HCT116 (cell line): ENCODE measurements around the gene TMOD4. TPM values are rescaled to one million over a fixed set of nuclear protein-coding genes. Genes with fewer than 3 reads are reported as not detected.
A peak's percentile ranks its signal among the peaks of the same experiment; 100 is the strongest.

Experiments used
- ATAC-seq: fragments of 200-7000 bp; cut with Tn5 transposase; 2 replicates; pipeline ENCODE4 v1.9.1; 2020; ENCODE audit warnings: mild to moderate bottlenecking, moderate library complexity
- BruUV-seq: library from RNA; stranded (reverse); fragments of 400-500 nt; replicated peaks from 2 replicates; lab custom pipeline; 2021; lab: Mats Ljungman, UMichigan
- CTCF ChIA-PET: fragments of 300-600 bp; sonication (Branson Sonifier 250); formaldehyde crosslinking; loops from one replicate; lab custom pipeline; 2021; ENCODE audit warnings: antibody characterized with exemption; lab: Charles Lee
- POLR2A ChIA-PET: fragments of 300-600, 350-600 bp; sonication (Branson Sonifier 250); formaldehyde crosslinking; loops from one replicate; lab custom pipeline; 2021; ENCODE audit warnings: antibody characterized with exemption; lab: Charles Lee
- RAD21 ChIA-PET, 2 experiments: fragments of 300-600 bp; sonication (Branson Sonifier 250); formaldehyde crosslinking; loops; one replicate each; lab custom pipeline; 2023; ENCODE audit warnings: low total read pairs in 2 of 2; ENCODE audit not compliant: uncharacterized antibody in 2 of 2, unreplicated experiment in 2 of 2, low non-redundant PET in 1 of 2; lab: Charles Lee
- DNase-seq: peaks from one replicate; pipeline ENCODE4 v3.0.0-alpha.2; 2010; ENCODE audit warnings: low read depth, low spot score
- H2AFZ ChIP-seq: fragments of 200-600 bp; shearing (Covaris generic), sonication (generic); 2 replicates; pipeline ENCODE4 v1.6.1; 2017; ENCODE audit warnings: low read depth, mixed run types, mixed read lengths, antibody characterized with exemption, low read length; ENCODE audit not compliant: poor library complexity, severe bottlenecking
- H3K27ac ChIP-seq: 2 replicates; pipeline ENCODE4 v1.5.1; 2012; ENCODE audit warnings: low read depth, low read length
- H3K27me3 ChIP-seq: fragments of 200-600 bp; sonication (generic); 2 replicates; pipeline ENCODE4 v1.6.1; 2016; ENCODE audit warnings: mixed run types, low read length, mixed read lengths; ENCODE audit not compliant: insufficient read depth
- H3K36me3 ChIP-seq, 2 experiments: fragments of 200-500 bp in 1 of 2; fragments of 200-600 bp in 1 of 2; sonication (Bioruptor generic) in 1 of 2; sonication (generic) in 1 of 2; 2 replicates each; pipeline versions ENCODE4 v1.5.1 to v1.6.1; 2014 to 2016; ENCODE audit warnings: low read length in 2 of 2, inconsistent platforms in 1 of 2, mixed read lengths in 1 of 2, mixed run types in 1 of 2; ENCODE audit not compliant: insufficient read depth in 2 of 2, control insufficient read depth in 1 of 2
- H3K4me1 ChIP-seq, 2 experiments: fragments of 200-600 bp in 1 of 2; sonication (generic) in 1 of 2; 2 replicates each; pipeline versions ENCODE4 v1.5.1 to v1.6.1; 2012 to 2017; ENCODE audit warnings: low read length in 2 of 2, inconsistent platforms in 1 of 2, mild to moderate bottlenecking in 1 of 2, mixed read lengths in 1 of 2, mixed run types in 1 of 2, moderate library complexity in 1 of 2; ENCODE audit not compliant: insufficient read depth in 2 of 2, control insufficient read depth in 1 of 2
- H3K4me2 ChIP-seq: fragments of 200-600 bp; sonication (generic); 2 replicates; pipeline ENCODE4 v1.6.1; 2017; ENCODE audit warnings: mixed run types, low read length, mixed read lengths
- H3K4me3 ChIP-seq, 2 experiments: fragments of 200-600 bp in 1 of 2; sonication (generic) in 1 of 2; replicated peaks in 1 of 2; 2 replicates each; pipeline ENCODE4 v1.5.1; 2011 to 2016; ENCODE audit warnings: low read length in 2 of 2, control low read depth in 1 of 2, low read depth in 1 of 2, mild to moderate bottlenecking in 1 of 2, mixed read lengths in 1 of 2, mixed run types in 1 of 2
- H3K79me2 ChIP-seq: fragments of 200-600 bp; sonication (generic); 2 replicates; pipeline ENCODE4 v1.6.1; 2017; ENCODE audit warnings: mild to moderate bottlenecking, mixed run types, low read length, moderate library complexity, mixed read lengths; ENCODE audit not compliant: insufficient read depth
- H3K9ac ChIP-seq: fragments of 200-600 bp; sonication (generic); 2 replicates; pipeline ENCODE4 v1.6.1; 2016; ENCODE audit warnings: low read length, mixed read lengths
- H3K9me2 ChIP-seq: fragments of 200-600 bp; sonication (generic), shearing (Covaris generic); 2 replicates; pipeline ENCODE4 v1.6.1; 2017; ENCODE audit warnings: mixed run types, mild to moderate bottlenecking, moderate library complexity; ENCODE audit not compliant: insufficient read depth
- H3K9me3 ChIP-seq, 2 experiments: fragments of 200-500 bp in 1 of 2; fragments of 200-600 bp in 1 of 2; sonication (Bioruptor generic) in 1 of 2; sonication (generic) in 1 of 2; 2 replicates each; pipeline ENCODE4 v1.6.1; 2014 to 2017; ENCODE audit warnings: low read length in 2 of 2, mixed read lengths in 2 of 2, inconsistent platforms in 1 of 2, low read depth in 1 of 2, mild to moderate bottlenecking in 1 of 2, mixed run types in 1 of 2, moderate library complexity in 1 of 2; ENCODE audit not compliant: control insufficient read depth in 1 of 2, insufficient read depth in 1 of 2
- H4K20me1 ChIP-seq: fragments of 200-600 bp; sonication (generic), shearing (Covaris generic); 2 replicates; pipeline ENCODE4 v1.6.1; 2017; ENCODE audit warnings: mixed run types, mild to moderate bottlenecking, moderate library complexity; ENCODE audit not compliant: insufficient read depth
- CBX3 ChIP-seq: IDR thresholded peaks from 2 replicates; pipeline ENCODE4 v1.6.1; 2012; ENCODE audit warnings: low read depth
- CEBPB ChIP-seq: IDR thresholded peaks from 2 replicates; pipeline ENCODE4 v1.6.1; 2012; ENCODE audit warnings: low read depth
- EGR1 ChIP-seq: IDR thresholded peaks from 2 replicates; pipeline ENCODE4 v1.6.1; 2012; ENCODE audit warnings: low read depth
- EZH2 ChIP-seq: fragments of 200-600 bp; sonication (generic); IDR thresholded peaks from 2 replicates; pipeline ENCODE4 v1.6.1; 2017; ENCODE audit warnings: antibody characterized with exemption, mixed run types
- EZH2phosphoT487 ChIP-seq: fragments of 200-600 bp; IDR thresholded peaks from 2 replicates; pipeline ENCODE4 v1.6.1; 2018; ENCODE audit warnings: antibody characterized with exemption, borderline replicate concordance
- FOSL1 ChIP-seq: IDR thresholded peaks from 2 replicates; pipeline ENCODE4 v1.6.1; 2012; ENCODE audit warnings: low read depth
- JUND ChIP-seq: IDR thresholded peaks from 2 replicates; pipeline ENCODE4 v1.6.1; 2012
- POLR2A ChIP-seq: IDR thresholded peaks from 2 replicates; pipeline ENCODE4 v1.7.0; 2011; ENCODE audit warnings: borderline replicate concordance; ENCODE audit not compliant: insufficient read depth, insufficient read length; ENCODE audit errors: extremely low read depth
- POLR2AphosphoS5 ChIP-seq: IDR thresholded peaks from 2 replicates; pipeline ENCODE4 v1.6.1; 2011; ENCODE audit warnings: mild to moderate bottlenecking, low read depth, low read length, moderate library complexity
- RAD21 ChIP-seq: IDR thresholded peaks from 2 replicates; pipeline ENCODE4 v1.6.1; 2012; ENCODE audit warnings: low read depth, mild to moderate bottlenecking
- SP1 ChIP-seq: IDR thresholded peaks from 2 replicates; pipeline ENCODE4 v1.6.1; 2012; ENCODE audit warnings: low read depth
- TCF7L2 ChIP-seq: IDR thresholded peaks from 2 replicates; pipeline ENCODE4 v1.7.0; 2011; ENCODE audit warnings: borderline replicate concordance, inconsistent platforms; ENCODE audit not compliant: insufficient read depth, insufficient read length; ENCODE audit errors: extremely low read depth
- YY1 ChIP-seq: IDR thresholded peaks from 2 replicates; pipeline ENCODE4 v1.6.1; 2011; ENCODE audit warnings: low read length, low read depth, moderate library complexity, mild to moderate bottlenecking; ENCODE audit not compliant: insufficient replicate concordance; ENCODE audit errors: extremely low read depth
- ZFX ChIP-seq: fragments of 450-650 bp; IDR thresholded peaks from 2 replicates; pipeline ENCODE4 v1.6.1; 2017
- intact Hi-C: fragments of 100-400 bp; cut with micrococcal nuclease; formaldehyde crosslinking; loops from 2 replicates; pipeline ENCODE4 v1.10.0; 2022
- total RNA-seq: library from RNA; stranded (reverse); gene quantifications from one replicate; pipeline ENCODE4 v1.2.1, GENCODE V29; 2021; ENCODE audit not compliant: unreplicated experiment
- TF ChIP-seq, protein P1 (sequence below), 3 experiments: fragments of 200-600 bp in 1 of 3; sonication (generic) in 1 of 3; IDR thresholded peaks in 2 of 3; conservative IDR thresholded peaks in 1 of 3; 2 replicates each; pipeline ENCODE4 v1.5.1; 2012 to 2017; ENCODE audit warnings: low read depth in 2 of 3, low read length in 2 of 3, antibody characterized with exemption in 1 of 3, borderline replicate concordance in 1 of 3, control low read depth in 1 of 3, mild to moderate bottlenecking in 1 of 3, mixed read lengths in 1 of 3, mixed run types in 1 of 3, moderate library complexity in 1 of 3; ENCODE audit not compliant: insufficient read depth in 1 of 3
- TF ChIP-seq, protein P2 (sequence below): IDR thresholded peaks from 2 replicates; pipeline ENCODE4 v1.6.1; 2012; ENCODE audit warnings: low read depth
- TF ChIP-seq, protein P3 (sequence below): IDR thresholded peaks from 2 replicates; pipeline ENCODE4 v1.6.1; 2012

TMOD4 gene
- total RNA-seq, 1 experiment from 2014 or later = 1.8 TPM

DNA sequence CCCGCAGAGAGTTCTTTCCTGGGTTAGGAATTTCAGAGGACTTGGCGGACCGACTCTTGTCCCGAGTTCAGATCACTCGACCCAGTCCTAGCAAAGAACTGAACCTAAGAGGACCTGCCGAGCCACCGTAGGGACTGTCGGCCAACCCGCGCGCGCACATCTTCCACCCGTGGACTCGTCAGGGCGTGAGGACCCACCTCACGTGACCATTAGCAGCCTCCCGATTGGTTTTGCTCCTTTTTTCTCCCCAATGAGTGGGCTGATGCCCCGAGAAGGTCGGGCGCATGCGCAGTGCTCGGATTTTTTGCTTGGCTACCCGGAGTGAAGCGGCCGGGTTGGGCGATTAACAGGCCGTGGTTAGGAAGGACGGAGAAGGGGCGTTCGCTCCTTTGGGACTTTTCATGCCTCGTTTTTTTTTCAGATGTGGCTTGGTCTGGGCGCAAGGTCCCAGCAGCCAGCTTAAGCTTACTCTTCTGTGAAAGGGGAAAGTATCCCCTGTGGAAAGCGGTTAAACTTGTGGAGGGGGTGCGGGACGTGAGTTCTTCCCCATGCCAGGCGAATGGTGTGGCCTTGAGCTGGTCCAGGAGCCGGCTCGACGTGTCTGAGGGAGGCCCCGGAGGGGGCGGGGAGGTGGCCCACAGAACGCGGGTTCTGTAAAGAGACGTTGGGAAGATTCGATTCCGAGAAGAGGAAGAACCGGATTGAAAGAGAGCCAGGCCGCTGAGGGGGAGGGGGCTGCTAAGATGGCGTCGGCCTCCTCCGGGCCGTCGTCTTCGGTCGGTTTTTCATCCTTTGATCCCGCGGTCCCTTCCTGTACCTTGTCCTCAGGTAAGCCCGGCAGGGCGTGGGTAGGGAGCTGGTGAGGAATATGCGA lies 22.7 kb upstream of the TMOD4 start, which contains the start of gene PIP5K1A (continued):
- TF ChIP-seq, protein P1, sequence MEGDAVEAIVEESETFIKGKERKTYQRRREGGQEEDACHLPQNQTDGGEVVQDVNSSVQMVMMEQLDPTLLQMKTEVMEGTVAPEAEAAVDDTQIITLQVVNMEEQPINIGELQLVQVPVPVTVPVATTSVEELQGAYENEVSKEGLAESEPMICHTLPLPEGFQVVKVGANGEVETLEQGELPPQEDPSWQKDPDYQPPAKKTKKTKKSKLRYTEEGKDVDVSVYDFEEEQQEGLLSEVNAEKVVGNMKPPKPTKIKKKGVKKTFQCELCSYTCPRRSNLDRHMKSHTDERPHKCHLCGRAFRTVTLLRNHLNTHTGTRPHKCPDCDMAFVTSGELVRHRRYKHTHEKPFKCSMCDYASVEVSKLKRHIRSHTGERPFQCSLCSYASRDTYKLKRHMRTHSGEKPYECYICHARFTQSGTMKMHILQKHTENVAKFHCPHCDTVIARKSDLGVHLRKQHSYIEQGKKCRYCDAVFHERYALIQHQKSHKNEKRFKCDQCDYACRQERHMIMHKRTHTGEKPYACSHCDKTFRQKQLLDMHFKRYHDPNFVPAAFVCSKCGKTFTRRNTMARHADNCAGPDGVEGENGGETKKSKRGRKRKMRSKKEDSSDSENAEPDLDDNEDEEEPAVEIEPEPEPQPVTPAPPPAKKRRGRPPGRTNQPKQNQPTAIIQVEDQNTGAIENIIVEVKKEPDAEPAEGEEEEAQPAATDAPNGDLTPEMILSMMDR (IDR thresholded peaks at IDR 0.05 in 2 of 3, conservative IDR thresholded peaks at IDR 0.05 in 1 of 3; ENCODE audit: borderline replicate concordance in 1 of 3, insufficient read depth in 1 of 3, low read depth in 2 of 3, low read length in 2 of 3) = no peak
- TF ChIP-seq CBX3 = no peak
- TF ChIP-seq, all 23 proteins: peak for 6

DNA sequence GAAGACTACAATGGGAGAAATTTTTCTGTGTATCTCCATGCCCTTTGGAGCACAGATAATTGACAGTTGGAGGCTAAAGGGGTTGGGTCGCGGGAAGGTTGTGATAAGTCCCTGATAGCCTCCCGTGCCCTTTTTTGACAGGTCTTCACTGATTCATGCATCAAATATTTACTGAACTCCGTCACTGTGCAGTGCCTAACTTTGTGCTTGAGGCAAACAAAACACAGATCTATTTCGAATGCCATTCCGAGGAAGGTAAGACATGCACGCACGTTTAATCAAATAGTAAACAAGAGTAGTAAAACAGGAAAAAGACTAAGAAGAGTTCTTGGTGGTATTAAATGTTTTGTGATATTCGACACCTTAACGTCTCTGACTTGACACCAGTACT lies 22.1 kb upstream of the TMOD4 start:
- intact Hi-C loops = loop anchor here (1.0 to 5.0 kb wide), 6 partner anchors 85 to 639 kb away; partner anchors contain the start of genes C2CD4D, PI4KB, PSMB4 and ZNF687
- BruUV-seq = no TSS peak
- H3K9ac ChIP-seq = peak overlapping the region; percentile 95
- H3K27me3 ChIP-seq = no peaks in the 10 kb centered on the region
- RAD21 ChIA-PET = no interaction called here
- ATAC-seq (peak; percentile 28), DNase-seq (no peak)
- H3K27ac ChIP-seq = peak overlapping the region; percentile 83
- H3K4me2 ChIP-seq = peak overlapping the region; percentile 81
- peak overlapping the region; percentile 79 to 90 for H3K4me3 ChIP-seq
- H3K79me2 ChIP-seq = peaks cover 60% of the 10 kb centered on the region
- no peaks in the 10 kb centered on the region for H3K9me3 ChIP-seq
- CTCF ChIA-PET = no interaction called here
- H3K9me2 ChIP-seq = no peaks in the 10 kb centered on the region
- H4K20me1 ChIP-seq = no peaks in the 10 kb centered on the region
- POLR2A ChIA-PET = no interaction called here
- H3K4me1 ChIP-seq = peaks cover 29 to 43% of the 10 kb centered on the region in 2 experiments
- no peak overlapping the region for H2AFZ ChIP-seq
- H3K36me3 ChIP-seq = peaks cover 0 to 2% of the 10 kb centered on the region in 2 experiments; a peak in 1 of 4 replicates
- TF ChIP-seq RAD21 (no peak), JUND (no peak), POLR2A (no peak), TCF7L2 (no peak), EZH2phosphoT487 (no peak), EGR1 (no peak), FOSL1 (no peak), SP1 (no peak), ZFX (no peak), YY1 (no peak), EZH2 (no peak), CEBPB (no peak), POLR2AphosphoS5 (no peak), CBX3 (no peak)
- TF ChIP-seq, protein P2, sequence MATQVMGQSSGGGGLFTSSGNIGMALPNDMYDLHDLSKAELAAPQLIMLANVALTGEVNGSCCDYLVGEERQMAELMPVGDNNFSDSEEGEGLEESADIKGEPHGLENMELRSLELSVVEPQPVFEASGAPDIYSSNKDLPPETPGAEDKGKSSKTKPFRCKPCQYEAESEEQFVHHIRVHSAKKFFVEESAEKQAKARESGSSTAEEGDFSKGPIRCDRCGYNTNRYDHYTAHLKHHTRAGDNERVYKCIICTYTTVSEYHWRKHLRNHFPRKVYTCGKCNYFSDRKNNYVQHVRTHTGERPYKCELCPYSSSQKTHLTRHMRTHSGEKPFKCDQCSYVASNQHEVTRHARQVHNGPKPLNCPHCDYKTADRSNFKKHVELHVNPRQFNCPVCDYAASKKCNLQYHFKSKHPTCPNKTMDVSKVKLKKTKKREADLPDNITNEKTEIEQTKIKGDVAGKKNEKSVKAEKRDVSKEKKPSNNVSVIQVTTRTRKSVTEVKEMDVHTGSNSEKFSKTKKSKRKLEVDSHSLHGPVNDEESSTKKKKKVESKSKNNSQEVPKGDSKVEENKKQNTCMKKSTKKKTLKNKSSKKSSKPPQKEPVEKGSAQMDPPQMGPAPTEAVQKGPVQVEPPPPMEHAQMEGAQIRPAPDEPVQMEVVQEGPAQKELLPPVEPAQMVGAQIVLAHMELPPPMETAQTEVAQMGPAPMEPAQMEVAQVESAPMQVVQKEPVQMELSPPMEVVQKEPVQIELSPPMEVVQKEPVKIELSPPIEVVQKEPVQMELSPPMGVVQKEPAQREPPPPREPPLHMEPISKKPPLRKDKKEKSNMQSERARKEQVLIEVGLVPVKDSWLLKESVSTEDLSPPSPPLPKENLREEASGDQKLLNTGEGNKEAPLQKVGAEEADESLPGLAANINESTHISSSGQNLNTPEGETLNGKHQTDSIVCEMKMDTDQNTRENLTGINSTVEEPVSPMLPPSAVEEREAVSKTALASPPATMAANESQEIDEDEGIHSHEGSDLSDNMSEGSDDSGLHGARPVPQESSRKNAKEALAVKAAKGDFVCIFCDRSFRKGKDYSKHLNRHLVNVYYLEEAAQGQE = no peak
- TF ChIP-seq, protein P3, sequence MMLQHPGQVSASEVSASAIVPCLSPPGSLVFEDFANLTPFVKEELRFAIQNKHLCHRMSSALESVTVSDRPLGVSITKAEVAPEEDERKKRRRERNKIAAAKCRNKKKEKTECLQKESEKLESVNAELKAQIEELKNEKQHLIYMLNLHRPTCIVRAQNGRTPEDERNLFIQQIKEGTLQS = no peak
